ENCODE measurements around the gene GFER.
A peak's percentile ranks its signal among the peaks of the same experiment; 100 is the strongest.
"Not testable (repeated sequence)": the region's sequence is repeated elsewhere in the genome, so short reads cannot be mapped to it uniquely, and the experiment has no call there.

GFER gene

GRCh38 chr16:1958143-1958491 lies 25.9 kb upstream of the GFER start:
- DNase-seq = not testable (repeated sequence)

DNA sequence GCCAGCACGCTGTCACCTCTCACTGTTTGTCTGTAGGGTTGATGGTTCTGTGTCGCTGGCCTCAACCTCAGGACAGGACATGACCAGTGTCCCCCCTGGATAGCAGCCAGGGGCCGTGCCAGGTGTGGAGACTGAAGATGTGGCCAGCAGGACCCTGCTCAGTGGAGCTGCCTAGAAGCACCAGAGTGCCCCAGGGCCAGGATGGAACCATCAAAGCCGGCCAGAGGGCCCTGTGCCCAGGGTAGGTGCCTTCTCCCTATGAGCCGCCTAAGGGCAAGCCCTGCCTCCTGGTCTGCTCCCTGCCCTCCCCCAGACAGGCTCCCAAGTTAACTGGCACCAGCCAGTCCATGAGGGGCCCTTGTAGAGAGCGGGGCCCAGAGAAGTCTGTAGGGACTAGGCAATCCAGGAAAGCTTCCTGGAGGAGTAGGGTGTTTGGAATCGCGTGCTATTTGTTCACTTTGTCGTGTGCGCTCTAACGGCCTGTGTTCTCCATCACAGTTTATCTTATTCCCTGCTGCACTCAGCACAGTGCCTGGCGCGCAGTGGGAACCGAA lies 25.2 kb upstream of the GFER start:
- no peak for DNase-seq

GRCh38 chr16:1959269-1960039 lies 24.5 kb upstream of the GFER start, which contains the start of gene NDUFB10:
TSS of gene NDUFB10 (plus strand) at chr16:1959538. CDS start at chr16:1959625, 87 bp downstream.
- DNase-seq = no peak

DNA sequence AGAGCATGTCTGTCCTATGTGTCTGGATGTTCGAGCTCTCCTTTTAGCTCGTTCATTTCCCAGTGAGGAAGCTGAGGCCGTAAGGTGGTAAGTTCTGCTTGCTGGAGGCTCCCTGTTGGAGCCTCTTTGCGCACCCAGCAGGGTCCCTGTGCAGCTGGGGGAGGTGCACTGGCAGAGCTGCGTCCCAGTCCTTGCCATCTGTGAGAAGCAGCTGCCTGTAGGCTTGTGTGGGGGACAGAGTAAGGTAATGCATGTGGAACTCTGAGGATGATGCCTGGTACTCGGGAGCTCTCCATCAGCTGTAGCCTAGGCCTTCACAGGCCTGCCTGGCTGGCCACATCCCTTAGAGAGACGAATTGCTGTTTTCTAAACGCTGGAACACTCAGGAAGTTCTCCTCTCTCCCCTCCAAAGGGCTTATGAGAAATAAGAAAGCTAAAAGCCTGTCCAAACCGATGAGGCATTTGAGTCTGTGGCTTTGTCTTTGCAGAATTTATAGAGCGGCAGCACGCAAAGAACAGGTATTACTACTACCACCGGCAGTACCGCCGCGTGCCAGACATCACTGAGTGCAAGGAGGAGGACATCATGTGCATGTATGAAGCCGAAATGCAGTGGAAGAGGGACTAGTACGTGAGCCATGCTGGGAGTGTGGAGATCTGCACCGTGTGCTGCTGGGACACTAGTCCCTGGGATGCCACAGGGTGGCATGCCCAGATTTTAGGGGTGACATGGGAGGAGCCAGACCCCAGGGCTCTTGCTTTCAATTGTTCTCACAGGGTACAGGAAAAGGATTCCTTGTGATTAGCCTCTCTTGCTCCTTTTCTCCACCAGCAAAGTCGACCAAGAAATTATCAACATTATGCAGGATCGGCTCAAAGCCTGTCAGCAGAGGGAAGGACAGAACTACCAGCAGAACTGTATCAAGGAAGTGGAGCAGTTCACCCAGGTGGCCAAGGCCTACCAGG lies 23.0 kb upstream of the GFER start:
- DNase-seq = no peak

DNA sequence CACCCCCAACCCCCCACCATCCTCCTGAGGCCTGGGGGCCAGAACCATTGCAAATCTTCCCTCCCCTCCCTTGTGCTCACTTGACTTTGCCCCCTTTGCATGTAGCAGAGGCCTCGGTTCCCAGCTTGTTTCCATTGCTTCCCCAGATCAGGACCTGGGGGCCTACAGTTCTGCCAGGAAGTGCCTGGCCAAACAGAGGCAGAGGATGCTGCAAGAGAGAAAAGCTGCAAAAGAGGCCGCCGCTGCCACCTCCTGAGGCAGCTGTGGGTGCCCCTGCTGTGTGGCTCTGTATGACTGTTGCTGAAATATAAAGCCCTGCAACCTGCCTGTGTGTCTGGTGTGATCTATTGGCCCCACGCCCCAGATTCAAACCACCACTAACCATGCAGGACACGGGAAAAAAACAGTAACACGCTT lies 22.3 kb upstream of the GFER start:
- no peak for DNase-seq

- not testable (repeated sequence) for DNase-seq
Measured at GRCh38 chr16:1962161-1963153, 21.5 kb upstream of the GFER start.

GRCh38 chr16:1963806-1964505 lies 20.0 kb upstream of the GFER start:
- no peak for DNase-seq

- DNase-seq = peak; percentile 68
Measured at GRCh38 chr16:1964506-1965395, 19.2 kb upstream of the GFER start, which contains the start of gene RPS2. TSS of gene RPS2 (minus strand) at chr16:1964826. CDS start at chr16:1964625, 201 bp downstream.

DNA sequence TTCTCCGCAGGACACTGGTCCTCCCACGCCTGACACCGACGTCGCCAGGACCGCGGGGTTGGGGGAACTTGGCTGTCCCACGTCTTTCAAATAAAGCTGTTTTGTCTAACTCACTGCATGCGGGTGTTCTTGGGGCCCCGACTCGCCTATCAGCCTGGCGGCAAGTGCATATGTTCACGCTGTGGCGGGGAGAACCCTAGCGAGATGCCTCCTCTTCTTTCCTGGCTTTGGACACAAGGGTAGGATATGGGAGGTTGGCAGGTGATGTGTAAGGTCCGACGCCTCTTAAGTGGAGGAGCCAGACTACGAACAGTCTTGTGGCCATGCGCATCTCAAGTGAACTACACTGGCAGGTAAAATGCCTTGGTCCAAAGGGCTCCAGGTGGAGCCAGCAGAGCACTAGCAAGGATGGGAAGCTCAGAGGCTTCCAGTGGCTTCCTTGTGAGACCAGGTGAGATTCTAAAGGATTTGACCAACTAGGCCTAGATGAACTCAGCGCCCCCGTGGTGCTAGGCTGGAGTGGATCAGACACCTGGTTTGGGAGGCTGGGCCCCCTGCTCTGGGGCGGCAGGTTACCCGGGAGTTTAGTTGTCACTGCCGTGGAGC lies 18.5 kb upstream of the GFER start:
- DNase-seq = no peak

- DNase-seq = no peak
Measured at GRCh38 chr16:1966460-1966859, 17.5 kb upstream of the GFER start, which contains the start of gene RNF151. TSS of gene RNF151 (plus strand) at chr16:1966856. CDS start at chr16:1966882, 26 bp downstream.

DNA sequence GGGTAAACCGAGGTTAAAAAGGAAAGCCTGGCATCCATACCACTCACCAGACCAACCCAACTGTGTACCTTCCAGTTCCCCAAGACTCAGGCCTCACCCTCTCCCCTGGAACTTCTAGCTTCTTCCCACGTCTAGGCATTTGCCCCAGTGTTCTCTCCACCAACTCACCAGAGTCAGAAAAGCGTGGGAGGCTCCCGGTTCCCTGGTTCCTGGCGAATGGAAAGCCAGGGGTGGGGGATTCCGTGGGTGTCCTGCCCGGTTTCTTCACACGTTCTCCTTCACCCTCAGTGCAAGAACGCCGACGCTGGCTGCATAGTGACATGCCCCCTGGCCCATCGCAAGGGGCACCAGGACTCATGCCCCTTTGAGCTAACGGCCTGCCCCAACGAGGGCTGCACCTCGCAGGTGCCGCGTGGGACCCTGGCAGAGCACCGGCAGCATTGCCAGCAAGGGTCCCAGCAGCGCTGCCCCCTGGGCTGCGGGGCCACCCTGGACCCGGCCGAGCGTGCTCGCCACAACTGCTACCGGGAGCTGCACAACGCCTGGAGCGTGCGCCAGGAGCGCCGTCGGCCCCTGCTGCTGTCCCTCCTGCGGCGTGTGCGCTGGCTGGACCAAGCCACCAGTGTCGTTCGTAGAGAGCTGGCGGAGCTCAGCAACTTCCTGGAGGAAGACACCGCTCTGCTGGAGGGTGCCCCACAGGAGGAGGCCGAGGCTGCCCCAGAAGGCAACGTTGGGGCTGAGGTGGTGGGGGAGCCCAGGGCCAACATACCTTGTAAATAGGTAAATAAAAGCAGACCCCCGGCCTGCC lies 15.6 kb upstream of the GFER start:
- DNase-seq = no peak

GRCh38 chr16:1971796-1972489 lies 12.1 kb upstream of the GFER start, which contains the start of gene TBL3:
TSS of gene TBL3 (plus strand) at chr16:1972053. CDS start at chr16:1972165, 112 bp downstream.
- DNase-seq = peak; percentile 74

- DNase-seq = no peak
Measured at GRCh38 chr16:1972490-1972877, 11.5 kb upstream of the GFER start.

DNA sequence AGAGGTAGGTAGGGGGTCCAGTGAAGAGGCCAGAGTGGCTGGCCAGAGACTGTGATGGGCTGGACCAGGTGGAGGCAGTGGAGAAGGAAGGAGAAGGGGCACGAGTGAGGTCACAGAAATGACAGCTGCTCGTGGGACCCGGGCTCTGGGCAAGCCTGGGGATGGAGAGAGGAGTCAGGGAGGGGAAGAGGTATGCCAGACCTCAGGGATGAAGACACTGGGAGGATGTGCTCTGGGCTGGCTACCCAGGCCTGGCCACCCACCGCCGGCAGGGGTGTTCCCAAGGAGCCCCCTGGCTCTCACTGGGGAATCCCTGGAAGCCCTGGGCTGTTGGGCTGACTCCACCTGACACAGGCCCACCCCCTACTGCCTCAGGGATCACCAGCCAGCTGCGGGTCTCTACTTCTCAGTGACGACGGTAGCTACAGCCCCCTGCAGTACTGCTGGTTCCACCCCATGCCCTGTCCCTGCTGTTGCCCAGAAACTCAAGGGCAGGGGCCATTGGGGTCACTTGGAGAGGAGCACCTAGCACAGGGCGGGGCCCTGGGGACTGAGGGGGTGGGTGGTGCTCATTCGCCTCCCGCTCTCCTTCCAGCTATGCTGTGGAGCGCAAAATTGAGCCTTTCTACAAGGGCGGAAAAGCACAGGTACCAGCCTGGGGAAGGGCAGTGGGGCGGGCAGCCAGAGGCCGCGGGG lies 10.4 kb upstream of the GFER start:
- DNase-seq = no peak

- no peak for DNase-seq
Measured at GRCh38 chr16:1974157-1975070, 9.6 kb upstream of the GFER start.
